GM12801 (cell line): ENCODE results near the gene FLG2.

Source experiments
- CTCF ChIP-seq: IDR thresholded peaks from one replicate; pipeline ENCODE4 v1.5.1; 2011; ENCODE audit warnings: control low read depth; ENCODE audit not compliant: insufficient read length; ENCODE audit errors: extremely low read depth

The FLG2 gene

GRCh38 chr1:152347116-152347728, 12.6 kb downstream of the FLG2 start:
- peak; percentile 64 for TF ChIP-seq CTCF

GRCh38 chr1:152344438-152344837, 15.4 kb downstream of the FLG2 start:
- TF ChIP-seq CTCF: no peak

- TF ChIP-seq CTCF: no peak
Measured at GRCh38 chr1:152343006-152343405, 16.8 kb downstream of the FLG2 start.

GRCh38 chr1:152335399-152335798, 24.4 kb downstream of the FLG2 start:
- no peak for TF ChIP-seq CTCF

- TF ChIP-seq CTCF: no peak
Measured at GRCh38 chr1:152328801-152329391, 30.9 kb downstream of the FLG2 start.

GRCh38 chr1:152325111-152325510, 34.7 kb downstream of the FLG2 start, which contains the start of gene FLG:
FLG (minus strand) TSS chr1:152325239; CDS start chr1:152315456, 9,783 bp downstream.
- no peak for TF ChIP-seq CTCF

- TF ChIP-seq CTCF: no peak
Measured at GRCh38 chr1:152313970-152314369, 45.8 kb downstream of the FLG2 start.
